A549 (cell line): ENCODE data around the gene TMEM221. TPM values are rescaled to one million over a fixed set of nuclear protein-coding genes. Genes with fewer than 3 reads are reported as not detected.
A peak's percentile ranks its signal among the peaks of the same experiment; 100 is the strongest.

Experiments
- ATAC-seq, 2 experiments: fragments of 200-7000 bp in 1 of 2; fragments of >200 bp in 1 of 2; cut with Nextera tagmentation in 1 of 2; cut with Tn5 transposase in 1 of 2; 3 replicates each; pipeline versions ENCODE4 v1.8.0 to v1.9.1; 2018 to 2020; ENCODE audit warnings: mild to moderate bottlenecking in 1 of 2, moderate library complexity in 1 of 2
- CTCF ChIA-PET: fragments of 300-600 bp; sonication (Branson Sonifier 250); formaldehyde crosslinking; extraction: SDS; loops from one replicate; lab custom pipeline; 2021; ENCODE audit warnings: antibody characterized with exemption, inconsistent platforms; lab: Yijun Ruan, JAX
- POLR2A ChIA-PET: fragments of 350-600 bp; formaldehyde crosslinking; extraction: SDS; loops from one replicate; lab custom pipeline; 2021; ENCODE audit warnings: antibody characterized with exemption, inconsistent platforms; lab: Yijun Ruan, JAX
- DNase-seq, 2 experiments: peaks; one replicate each; pipeline versions ENCODE4 v3.0.0 to v3.0.0-alpha.2; 2011 to 2016; ENCODE audit warnings: low read depth in 1 of 2, low spot score in 1 of 2
- FAIRE-seq: peaks from 2 replicates; lab custom pipeline; 2011; peaks lifted over from hg19 to GRCh38; lab: Jason Lieb, UNC
- H3K27ac ChIP-seq, 2 experiments: fragments of >200 bp; sonication (Bioruptor Twin); formaldehyde crosslinking; 3 replicates each; pipeline ENCODE4 v1.5.1; 2016 to 2017
- H3K4me1 ChIP-seq: fragments of >200 bp; sonication (Bioruptor Twin); formaldehyde crosslinking; 3 replicates; pipeline ENCODE4 v1.6.1; 2016
- H3K4me2 ChIP-seq: fragments of >200 bp; sonication (Bioruptor Twin); formaldehyde crosslinking; 3 replicates; pipeline ENCODE4 v1.6.1; 2016
- H3K4me3 ChIP-seq: fragments of >200 bp; sonication (Bioruptor Twin); formaldehyde crosslinking; 3 replicates; pipeline ENCODE4 v1.5.1; 2016
- H3K9me3 ChIP-seq: fragments of >200 bp; sonication (Bioruptor Twin); formaldehyde crosslinking; 3 replicates; pipeline ENCODE4 v1.6.1; 2016
- ATOH8 ChIP-seq: fragments of 250-450 bp; sonication (Bioruptor Pico); IDR thresholded peaks from 2 replicates; pipeline ENCODE4 v1.5.0; 2020; ENCODE audit warnings: low read depth, mild to moderate bottlenecking, moderate library complexity
- BHLHE40 ChIP-seq: IDR thresholded peaks from 2 replicates; pipeline ENCODE4 v1.6.1; 2012; ENCODE audit warnings: low read depth, low read length, inconsistent platforms
- CBX2 ChIP-seq: fragments of 200-600 bp; sonication (generic); IDR thresholded peaks from 2 replicates; pipeline ENCODE4 v1.6.1; 2016; ENCODE audit warnings: low read depth, mild to moderate bottlenecking, borderline replicate concordance
- CEBPB ChIP-seq, 2 experiments: fragments of >200 bp in 1 of 2; sonication (Bioruptor Twin) in 1 of 2; formaldehyde crosslinking in 1 of 2; IDR thresholded peaks; 2 replicates each; pipeline ENCODE4 v1.6.1; 2012 to 2016
- CHD2 ChIP-seq: fragments of 150-350 bp; IDR thresholded peaks from 2 replicates; pipeline ENCODE4 v1.6.1; 2014; ENCODE audit warnings: low read length; ENCODE audit not compliant: partially characterized antibody
- EHF ChIP-seq: fragments of 250-450 bp; sonication (Bioruptor Pico); IDR thresholded peaks from 2 replicates; pipeline ENCODE4 v1.5.0; 2020; ENCODE audit warnings: mild to moderate bottlenecking
- ELK1 ChIP-seq: fragments of 150-350 bp; IDR thresholded peaks from 2 replicates; pipeline ENCODE4 v1.6.1; 2014; ENCODE audit warnings: low read depth, mild to moderate bottlenecking, low read length
- EP300 ChIP-seq, 2 experiments: fragments of >200 bp; sonication (Bioruptor Twin); formaldehyde crosslinking; IDR thresholded peaks; 2 replicates in 1 of 2; 3 replicates in 1 of 2; pipeline ENCODE4 v1.6.1; 2016 to 2017
- ESRRA ChIP-seq: fragments of 150-350 bp; IDR thresholded peaks from 2 replicates; pipeline ENCODE4 v1.6.1; 2014; ENCODE audit warnings: mild to moderate bottlenecking, low read length, borderline replicate concordance
- FOSL2 ChIP-seq, 2 experiments: fragments of 450-650 bp in 1 of 2; fragments of >200 bp in 1 of 2; sonication (Bioruptor Twin) in 1 of 2; formaldehyde crosslinking; IDR thresholded peaks; 2 replicates each; pipeline versions ENCODE4 v1.5.0 to v1.6.1; 2016 to 2020; ENCODE audit warnings: mild to moderate bottlenecking in 1 of 2, moderate library complexity in 1 of 2
- FOXS1 ChIP-seq: fragments of 250-450 bp; sonication (Bioruptor Pico); IDR thresholded peaks from 2 replicates; pipeline ENCODE4 v1.5.0; 2020; ENCODE audit warnings: mild to moderate bottlenecking, moderate library complexity
- GATA3 ChIP-seq: IDR thresholded peaks from 2 replicates; pipeline ENCODE4 v1.6.1; 2012; ENCODE audit warnings: borderline replicate concordance
- HEYL ChIP-seq: fragments of 250-450 bp; sonication (Bioruptor Pico); IDR thresholded peaks from 2 replicates; pipeline ENCODE4 v1.8.0; 2021; ENCODE audit warnings: mild to moderate bottlenecking, moderate library complexity
- HMGXB4 ChIP-seq: fragments of 250-450 bp; sonication (Bioruptor Pico); IDR thresholded peaks from 2 replicates; pipeline ENCODE4 v1.5.0; 2021; ENCODE audit warnings: mild to moderate bottlenecking, moderate library complexity, borderline replicate concordance
- KDM1A ChIP-seq: fragments of 200-600 bp; sonication (generic); IDR thresholded peaks from 2 replicates; pipeline ENCODE4 v1.6.1; 2016; ENCODE audit warnings: low read depth, mild to moderate bottlenecking
- KDM5A ChIP-seq: fragments of 200-600 bp; sonication (generic); IDR thresholded peaks from 2 replicates; pipeline ENCODE4 v1.6.1; 2016; ENCODE audit warnings: antibody characterized with exemption, mild to moderate bottlenecking
- MAZ ChIP-seq: fragments of 150-350 bp; IDR thresholded peaks from 2 replicates; pipeline ENCODE4 v1.6.1; 2014; ENCODE audit warnings: antibody characterized with exemption, low read depth, low read length, borderline replicate concordance
- MYC ChIP-seq: IDR thresholded peaks from 2 replicates; pipeline ENCODE4 v1.6.1; 2012; ENCODE audit warnings: mild to moderate bottlenecking, inconsistent platforms, low read length, improper control_type of control experiment, borderline replicate concordance
- NR3C1 ChIP-seq: fragments of >200 bp; sonication (Bioruptor Twin); formaldehyde crosslinking; IDR thresholded peaks from 3 replicates; pipeline ENCODE4 v1.6.1; 2017
- PHF8 ChIP-seq: fragments of 200-600 bp; sonication (generic); IDR thresholded peaks from 2 replicates; pipeline ENCODE4 v1.6.1; 2016; ENCODE audit warnings: low read depth, mild to moderate bottlenecking, antibody characterized with exemption, moderate library complexity, borderline replicate concordance
- POLR2A ChIP-seq: IDR thresholded peaks from 2 replicates; pipeline ENCODE4 v1.6.1; 2012; ENCODE audit warnings: mild to moderate bottlenecking, low read length
- POLR2AphosphoS2 ChIP-seq: conservative IDR thresholded peaks from 2 replicates; pipeline ENCODE4 v1.6.1; 2012; ENCODE audit warnings: low read length, improper control_type of control experiment, inconsistent platforms
- RAD21 ChIP-seq, 2 experiments: fragments of >200 bp in 1 of 2; sonication (Bioruptor Twin) in 1 of 2; formaldehyde crosslinking in 1 of 2; IDR thresholded peaks in 1 of 2; conservative IDR thresholded peaks in 1 of 2; 2 replicates in 1 of 2; 3 replicates in 1 of 2; pipeline ENCODE4 v1.6.1; 2012 to 2018; ENCODE audit warnings: inconsistent platforms in 1 of 2
- RARB ChIP-seq: fragments of 250-450 bp; sonication (Bioruptor Pico); IDR thresholded peaks from 2 replicates; pipeline ENCODE4 v1.8.0; 2021; ENCODE audit warnings: mild to moderate bottlenecking, moderate library complexity
- RCOR1 ChIP-seq: fragments of 150-350 bp; IDR thresholded peaks from 2 replicates; pipeline ENCODE4 v1.6.1; 2014; ENCODE audit warnings: antibody characterized with exemption, low read length, low read depth
- RFX5 ChIP-seq: fragments of 450-650 bp; IDR thresholded peaks from 2 replicates; pipeline ENCODE4 v1.7.1; 2014; ENCODE audit warnings: antibody characterized with exemption, mild to moderate bottlenecking, moderate library complexity
- ZC3H11A ChIP-seq: fragments of 450-650 bp; IDR thresholded peaks from 2 replicates; pipeline ENCODE4 v1.6.1; 2014; ENCODE audit warnings: antibody characterized with exemption, mild to moderate bottlenecking
- ZNF302 ChIP-seq: fragments of 250-450 bp; sonication (Bioruptor Pico); IDR thresholded peaks from 2 replicates; pipeline ENCODE4 v1.9.0; 2021; ENCODE audit warnings: inconsistent platforms, mild to moderate bottlenecking, moderate library complexity
- ZSCAN20 ChIP-seq: fragments of 250-450 bp; sonication (Bioruptor Pico); IDR thresholded peaks from 2 replicates; pipeline ENCODE4 v1.8.0; 2022; ENCODE audit warnings: mild to moderate bottlenecking, moderate library complexity
- WGBS: methylation state at CpG from one replicate; pipeline ENCODE4 v1.1.6; 2017; ENCODE audit errors: missing lambda C conversion rate; 5-methylcytosine and 5-hydroxymethylcytosine counted together
- polyA plus RNA-seq, 4 experiments: library from polyadenylated mRNA; depleted of rRNA in 3 of 4; stranded (reverse); fragments of >200 nt; fragmentation: RNase III in 1 of 4; extraction: RNeasy Plus Mini Kit Qiagen cat#74134 plus additional on column Dnase treatment in 1 of 4; gene quantifications; 2 replicates in 3 of 4; 3 replicates in 1 of 4; pipeline ENCODE4 v1.2.3, GENCODE V29; 2011 to 2017

TMEM221 gene
- polyA plus RNA-seq, 2 of the 4 experiments (the other 2 are of a cell fraction), result 0.78 to 0.90 TPM

GRCh38 chr19:17402982-17403855, 45.2 kb downstream of the TMEM221 start:
- WGBS, result 35% methylated on average over 20 of the region's 36 CpGs
- Histone ChIP-seq H3K4me1 (no peaks in the 10 kb centered on the region), H3K4me3 (no peak overlapping the region), H3K27ac (peak overlapping the region in 1 of 2 experiments; percentile 55; a peak in 2 of 6 replicates), H3K4me2 (peak overlapping the region; percentile 63), H3K9me3 (no peaks in the 10 kb centered on the region)
- ATAC-seq (peak; percentile 66 to 81), FAIRE-seq (no peak), DNase-seq (peak; percentile 49 to 62)
- POLR2A ChIA-PET, result interaction anchor here (0.6 kb wide), 2 partner anchors 68 to 101 kb away, joined by 3 to 5 read pairs; no protein-coding TSS in a partner anchor
- no peak for TF ChIP-seq MAZ
- no peak for TF ChIP-seq HMGXB4 (CRISPR knock-in tag)
- no peak for TF ChIP-seq ZSCAN20 (CRISPR knock-in tag)
- no peak for TF ChIP-seq EP300 (IDR thresholded peaks at IDR 0.05)
- TF ChIP-seq KDM5A, result no peak
- TF ChIP-seq GATA3, result no peak
- no peak for TF ChIP-seq POLR2A
- CTCF ChIA-PET, result interaction anchor here (1.3 to 1.5 kb wide), 2 partner anchors 9 to 11 kb away, joined by 4 read pairs; partner anchors contain the start of gene CCDC194

GRCh38 chr19:17401628-17402027, 46.8 kb downstream of the TMEM221 start:
- H3K4me2 ChIP-seq, result no peak overlapping the region
- H3K4me1 ChIP-seq, result no peaks in the 10 kb centered on the region
- POLR2A ChIA-PET, result no interaction called here
- DNase-seq, result no peak
- CTCF ChIA-PET, result no interaction called here
- TF ChIP-seq EP300 (IDR thresholded peaks at IDR 0.05), result no peak
- no peak for TF ChIP-seq RFX5
- no peak for TF ChIP-seq ZC3H11A
- no peak for TF ChIP-seq FOSL2 (IDR thresholded peaks at IDR 0.05)
- TF ChIP-seq FOSL2 (CRISPR knock-in tag; IDR thresholded peaks at IDR 0.05), result no peak
- TF ChIP-seq RARB (CRISPR knock-in tag), result no peak
- no peak for TF ChIP-seq CHD2
- no peak for TF ChIP-seq HEYL
- no peak for TF ChIP-seq POLR2AphosphoS2
- TF ChIP-seq KDM1A, result no peak
- no peak for ATAC-seq
- H3K4me3 ChIP-seq, result no peak overlapping the region
- no peaks in the 10 kb centered on the region for H3K9me3 ChIP-seq
- FAIRE-seq, result no peak
- 87% methylated on average over 6 of the region's 6 CpGs for WGBS
- H3K27ac ChIP-seq, result no peak overlapping the region

GRCh38 chr19:17398902-17399527, 49.5 kb downstream of the TMEM221 start:
- Histone ChIP-seq H3K4me1 (no peaks in the 10 kb centered on the region), H3K4me2 (no peak overlapping the region), H3K4me3 (no peak overlapping the region), H3K9me3 (no peaks in the 10 kb centered on the region), H3K27ac (no peak overlapping the region)
- no peak for FAIRE-seq
- WGBS, result 68% methylated on average over 8 of the region's 8 CpGs
- no peak for DNase-seq
- CTCF ChIA-PET, result interaction anchor here (0.6 to 1.5 kb wide), 9 partner anchors 9 to 97 kb away, joined by 3 to 5 read pairs (median 3); partner anchors contain the start of gene MVB12A
- no peak for ATAC-seq
- POLR2A ChIA-PET, result no interaction called here
- TF ChIP-seq ZSCAN20 (CRISPR knock-in tag) (no peak), MYC (no peak), ESRRA (no peak), BHLHE40 (no peak), CEBPB (IDR thresholded peaks at IDR 0.05) (no peak), ZNF302 (CRISPR knock-in tag) (no peak), PHF8 (no peak), EHF (CRISPR knock-in tag) (no peak), ATOH8 (CRISPR knock-in tag) (no peak), POLR2A (no peak), ELK1 (no peak), RAD21 (conservative IDR thresholded peaks at IDR 0.05 in 1 of 2, IDR thresholded peaks at IDR 0.05 in 1 of 2) (no peak), FOXS1 (no peak), RFX5 (no peak), GATA3 (no peak), CBX2 (no peak), NR3C1 (no peak), RCOR1 (no peak), KDM5A (no peak)
